HAP-1 (cell line): ENCODE measurements around the gene OVAAL.
"Not testable (repeated sequence)": the region's sequence is repeated elsewhere in the genome, so short reads cannot be mapped to it uniquely, and the experiment has no call there.

ENCODE experiments used
- DNase-seq, 2 experiments: peaks; one replicate each; pipeline ENCODE4 v3.0.0-alpha.2; 2016 to 2020; ENCODE audit warnings: low spot score in 2 of 2
- H3K27me3 ChIP-seq: fragments of 250-450 bp; sonication (Bioruptor Pico); 2 replicates; pipeline ENCODE4 v1.5.1; 2020; ENCODE audit warnings: low read depth, mild to moderate bottlenecking, moderate library complexity
- H3K36me3 ChIP-seq: fragments of 250-450 bp; sonication (Bioruptor Pico); replicated peaks from 2 replicates; pipeline ENCODE4 v1.5.1; 2020; ENCODE audit warnings: mild to moderate bottlenecking
- H3K4me1 ChIP-seq: fragments of 250-450 bp; sonication (Bioruptor Pico); 2 replicates; pipeline ENCODE4 v1.5.1; 2020; ENCODE audit warnings: mild to moderate bottlenecking
- H3K4me3 ChIP-seq: fragments of 250-450 bp; sonication (Bioruptor Pico); 2 replicates; pipeline ENCODE4 v1.5.1; 2020; ENCODE audit warnings: mild to moderate bottlenecking, moderate library complexity
- H3K9me3 ChIP-seq: fragments of 250-450 bp; sonication (Bioruptor Pico); 2 replicates; pipeline ENCODE4 v1.5.1; 2020; ENCODE audit warnings: mild to moderate bottlenecking, moderate library complexity
- in situ Hi-C: fragments of 300-500 bp; cut with MboI; formaldehyde crosslinking; loops from 3 replicates; pipeline ENCODE4 v1.14.3; 2020; ENCODE audit warnings: low sequenced_read_pairs, inconsistent platforms, mixed read lengths

OVAAL gene

GRCh38 chr1:180545991-180546390 lies 12.8 kb upstream of the OVAAL start:
- Histone ChIP-seq H3K27me3 (no peaks in the 10 kb centered on the region), H3K36me3 (no peaks in the 10 kb centered on the region), H3K9me3 (no peaks in the 10 kb centered on the region), H3K4me1 (no peaks in the 10 kb centered on the region), H3K4me3 (no peak overlapping the region)
- in situ Hi-C loops = loop anchor here (25.0 kb wide), 1 partner anchor 866 kb away; no protein-coding TSS in a partner anchor
- no peak for DNase-seq

- H3K27me3 ChIP-seq = no peaks in the 10 kb centered on the region
- no peaks in the 10 kb centered on the region for H3K36me3 ChIP-seq
- in situ Hi-C loops = loop anchor here (25.0 kb wide), 1 partner anchor 863 kb away; no protein-coding TSS in a partner anchor
- H3K9me3 ChIP-seq = no peaks in the 10 kb centered on the region
- DNase-seq = peak; percentile 22 to 46
- H3K4me1 ChIP-seq = no peaks in the 10 kb centered on the region
- no peak overlapping the region for H3K4me3 ChIP-seq
Measured at GRCh38 chr1:180548686-180549317, 10.0 kb upstream of the OVAAL start.

- H3K27me3 ChIP-seq, H3K9me3 ChIP-seq, H3K36me3 ChIP-seq, H3K4me3 ChIP-seq, H3K4me1 ChIP-seq, DNase-seq: not testable (repeated sequence)
- in situ Hi-C loops = loop anchor here (25.0 kb wide), 1 partner anchor 863 kb away; no protein-coding TSS in a partner anchor
Measured at GRCh38 chr1:180549770-180550169, 9.0 kb upstream of the OVAAL start.

GRCh38 chr1:180550241-180550640 lies 8.5 kb upstream of the OVAAL start:
- no peaks in the 10 kb centered on the region for H3K9me3 ChIP-seq
- no peaks in the 10 kb centered on the region for H3K36me3 ChIP-seq
- in situ Hi-C loops = no loop called here
- H3K4me1 ChIP-seq = no peaks in the 10 kb centered on the region
- no peaks in the 10 kb centered on the region for H3K27me3 ChIP-seq
- no peak for DNase-seq
- H3K4me3 ChIP-seq = no peak overlapping the region

- H3K4me1 ChIP-seq = no peaks in the 10 kb centered on the region
- H3K36me3 ChIP-seq = no peaks in the 10 kb centered on the region
- no peak overlapping the region for H3K4me3 ChIP-seq
- in situ Hi-C loops = no loop called here
- no peaks in the 10 kb centered on the region for H3K27me3 ChIP-seq
- no peak for DNase-seq
- H3K9me3 ChIP-seq = no peaks in the 10 kb centered on the region
Measured at GRCh38 chr1:180551997-180552396, 6.8 kb upstream of the OVAAL start.

- in situ Hi-C loops, H3K27me3 ChIP-seq, H3K9me3 ChIP-seq, H3K36me3 ChIP-seq, H3K4me3 ChIP-seq, DNase-seq, H3K4me1 ChIP-seq: not testable (repeated sequence)
Measured at GRCh38 chr1:180553046-180553445, 5.7 kb upstream of the OVAAL start.

GRCh38 chr1:180555411-180555810 lies 3.4 kb upstream of the OVAAL start:
- Histone ChIP-seq H3K27me3 (no peaks in the 10 kb centered on the region), H3K4me3 (no peak overlapping the region), H3K36me3 (no peaks in the 10 kb centered on the region), H3K9me3 (no peaks in the 10 kb centered on the region), H3K4me1 (no peaks in the 10 kb centered on the region)
- in situ Hi-C loops = no loop called here
- no peak for DNase-seq

GRCh38 chr1:180560200-180560867 lies 1.6 kb downstream of the OVAAL start:
- no peak overlapping the region for H3K4me3 ChIP-seq
- no peaks in the 10 kb centered on the region for H3K9me3 ChIP-seq
- H3K36me3 ChIP-seq = no peaks in the 10 kb centered on the region
- DNase-seq = no peak
- H3K4me1 ChIP-seq = no peaks in the 10 kb centered on the region
- no peaks in the 10 kb centered on the region for H3K27me3 ChIP-seq
- in situ Hi-C loops = no loop called here

- Histone ChIP-seq H3K4me3 (no peak overlapping the region), H3K27me3 (no peaks in the 10 kb centered on the region), H3K36me3 (no peaks in the 10 kb centered on the region), H3K9me3 (no peaks in the 10 kb centered on the region), H3K4me1 (no peaks in the 10 kb centered on the region)
- no peak for DNase-seq
- in situ Hi-C loops = no loop called here
Measured at GRCh38 chr1:180560868-180561600, 2.3 kb downstream of the OVAAL start.

GRCh38 chr1:180562640-180563025 lies 3.9 kb downstream of the OVAAL start:
- in situ Hi-C loops = no loop called here
- no peaks in the 10 kb centered on the region for H3K4me1 ChIP-seq

GRCh38 chr1:180563026-180563827 lies 4.5 kb downstream of the OVAAL start:
- in situ Hi-C loops = no loop called here

More at GRCh38 chr1:180562640-180563025, 3.9 kb downstream of the OVAAL start:
- no peaks in the 10 kb centered on the region for H3K27me3 ChIP-seq
- no peaks in the 10 kb centered on the region for H3K36me3 ChIP-seq
- H3K4me3 ChIP-seq = no peak overlapping the region
- no peak for DNase-seq
- H3K9me3 ChIP-seq = no peaks in the 10 kb centered on the region

GRCh38 chr1:180565121-180565871 lies 6.5 kb downstream of the OVAAL start:
- Histone ChIP-seq H3K36me3 (no peaks in the 10 kb centered on the region), H3K9me3 (no peaks in the 10 kb centered on the region), H3K4me3 (no peak overlapping the region), H3K4me1 (no peaks in the 10 kb centered on the region), H3K27me3 (peaks cover 4% of the 10 kb centered on the region; the same call in 1 of the 2 replicates)
- no peak for DNase-seq
- in situ Hi-C loops = no loop called here

More at GRCh38 chr1:180563026-180563827, 4.5 kb downstream of the OVAAL start:
- Histone ChIP-seq H3K4me1 (no peaks in the 10 kb centered on the region), H3K9me3 (no peaks in the 10 kb centered on the region), H3K4me3 (no peak overlapping the region), H3K36me3 (no peaks in the 10 kb centered on the region), H3K27me3 (no peaks in the 10 kb centered on the region)
- DNase-seq = no peak

- Histone ChIP-seq H3K9me3 (no peaks in the 10 kb centered on the region), H3K27me3 (peaks cover 4% of the 10 kb centered on the region; the same call in 1 of the 2 replicates), H3K4me1 (no peaks in the 10 kb centered on the region), H3K36me3 (no peaks in the 10 kb centered on the region), H3K4me3 (no peak overlapping the region)
- in situ Hi-C loops = no loop called here
- peak in 1 of 2 experiments; percentile 10 for DNase-seq
Measured at GRCh38 chr1:180566026-180566425, 7.3 kb downstream of the OVAAL start.
